HepG2 (cell line): Measurements from ENCODE around the gene C16orf95. TPM values are rescaled to one million over a fixed set of nuclear protein-coding genes. Genes with fewer than 3 reads are reported as not detected.
A peak's percentile ranks its signal among the peaks of the same experiment; 100 is the strongest.

ENCODE experiments used
- ATRX ChIP-seq: sonication (generic); formaldehyde crosslinking; IDR thresholded peaks from 2 replicates; pipeline ENCODE4 v1.4.0; 2020; ENCODE audit warnings: missing genetic modification reagents, borderline replicate concordance
- BORCS8-MEF2B ChIP-seq: sonication (generic); formaldehyde crosslinking; IDR thresholded peaks from 2 replicates; pipeline ENCODE4 v1.8.0; 2022; ENCODE audit warnings: mild to moderate bottlenecking, missing genetic modification reagents
- IRF1 ChIP-seq: sonication (generic); formaldehyde crosslinking; IDR thresholded peaks from 2 replicates; pipeline ENCODE4 v1.4.0; 2020; ENCODE audit warnings: low read depth, mild to moderate bottlenecking, missing genetic modification reagents
- KDM3A ChIP-seq: IDR thresholded peaks from 2 replicates; pipeline ENCODE4 v1.6.1; 2018; ENCODE audit warnings: low read depth, missing compliant biosample characterization
- MBNL3 ChIP-seq: fragments of 250-450 bp; sonication (Bioruptor Pico); conservative IDR thresholded peaks from 2 replicates; pipeline ENCODE4 v1.8.0; 2022; ENCODE audit warnings: mild to moderate bottlenecking, inconsistent platforms
- PAF1 ChIP-seq: IDR thresholded peaks from 2 replicates; pipeline ENCODE4 v1.6.1; 2016; ENCODE audit warnings: missing genetic modification reagents, missing compliant biosample characterization
- ZBTB49 ChIP-seq: sonication (generic); formaldehyde crosslinking; IDR thresholded peaks from 2 replicates; pipeline ENCODE4 v1.4.0; 2020; ENCODE audit warnings: missing genetic modification reagents, borderline replicate concordance
- ZNF124 ChIP-seq: sonication (generic); formaldehyde crosslinking; IDR thresholded peaks from 2 replicates; pipeline ENCODE4 v1.4.0; 2020; ENCODE audit warnings: missing genetic modification reagents
- ZNF407 ChIP-seq: sonication (generic); formaldehyde crosslinking; IDR thresholded peaks from one replicate; pipeline ENCODE4 v1.5.1; 2020; ENCODE audit warnings: mild to moderate bottlenecking, missing genetic modification reagents; ENCODE audit errors: not compliant biosample characterization
- ZNF546 ChIP-seq: sonication (generic); formaldehyde crosslinking; conservative IDR thresholded peaks from 2 replicates; pipeline ENCODE4 v1.8.1; 2023; ENCODE audit warnings: mild to moderate bottlenecking, missing genetic modification reagents
- ZNF687 ChIP-seq: sonication (generic); formaldehyde crosslinking; IDR thresholded peaks from 2 replicates; pipeline ENCODE4 v1.5.1; 2020; ENCODE audit warnings: mild to moderate bottlenecking, missing genetic modification reagents, moderate library complexity
- ZNF768 ChIP-seq: sonication (generic); formaldehyde crosslinking; IDR thresholded peaks from 2 replicates; pipeline ENCODE4 v1.4.0; 2020; ENCODE audit warnings: missing genetic modification reagents
- polyA plus RNA-seq, 8 experiments: library from polyadenylated mRNA; depleted of rRNA in 3 of 8; stranded (reverse) in 7 of 8; unstranded in 1 of 8; fragments of >200 nt; fragmentation: Illumina TruSeq in 4 of 8; extraction: Trizol in 4 of 8; gene quantifications; 2 replicates each; pipeline versions ENCODE4 v1.2.1 to v1.2.3, GENCODE V29; 2011 to 2016; ENCODE audit warnings: low read depth in 4 of 8, missing spikeins in 1 of 8, mixed read lengths in 1 of 8; ENCODE audit not compliant: insufficient read depth in 1 of 8
- total RNA-seq, 5 experiments: library from RNA; depleted of rRNA; stranded (reverse); fragments of >200 nt; fragmentation: Illumina TruSeq; extraction: Trizol; gene quantifications; 2 replicates each; pipeline ENCODE4 v1.2.3, GENCODE V29; 2016; ENCODE audit warnings: low read depth in 1 of 5

C16orf95 gene
- total and polyA plus RNA-seq, 2 of the 13 experiments (the other 11 are each of a cell fraction or from before 2014, with no cell fraction given): 2.8 to 8.6 TPM

GRCh38 chr16:87316923-87317749 is at the start of gene C16orf95 (continued):
- TF ChIP-seq ZNF407 (peak; percentile 92), PAF1 (CRISPR knock-in tag) (no peak), ZNF687 (CRISPR knock-in tag) (peak; percentile 98), ZNF124 (peak; percentile 49; the same call in 1 of the 2 replicates), ZNF768 (CRISPR knock-in tag) (peak; percentile 86), ATRX (CRISPR knock-in tag) (no peak), KDM3A (CRISPR knock-in tag) (no peak; the same call in 1 of the 2 replicates), BORCS8-MEF2B (CRISPR knock-in tag) (no peak; the same call in none of the 2 replicates), ZNF546 (CRISPR knock-in tag) (no peak; the same call in 1 of the 2 replicates), MBNL3 (CRISPR knock-in tag) (no peak), ZBTB49 (CRISPR knock-in tag) (no peak), IRF1 (CRISPR knock-in tag) (peak; percentile 86; the same call in 1 of the 2 replicates)
